PC-3 (cell line): Measurements from ENCODE around the gene SIL1.

Experiments used
- EZH2 ChIP-seq: fragments of 300-600 bp; sonication (generic); IDR thresholded peaks from one replicate; pipeline ENCODE4 v1.6.1; 2017; ENCODE audit warnings: antibody characterized with exemption, mild to moderate bottlenecking, low read length; ENCODE audit not compliant: unreplicated experiment
- TF ChIP-seq, protein P1 (sequence below): fragments of 300-600 bp; sonication (generic); conservative IDR thresholded peaks from 2 replicates; pipeline ENCODE4 v1.5.1; 2017; ENCODE audit warnings: antibody characterized with exemption, low read depth, mild to moderate bottlenecking, low read length

DNA sequence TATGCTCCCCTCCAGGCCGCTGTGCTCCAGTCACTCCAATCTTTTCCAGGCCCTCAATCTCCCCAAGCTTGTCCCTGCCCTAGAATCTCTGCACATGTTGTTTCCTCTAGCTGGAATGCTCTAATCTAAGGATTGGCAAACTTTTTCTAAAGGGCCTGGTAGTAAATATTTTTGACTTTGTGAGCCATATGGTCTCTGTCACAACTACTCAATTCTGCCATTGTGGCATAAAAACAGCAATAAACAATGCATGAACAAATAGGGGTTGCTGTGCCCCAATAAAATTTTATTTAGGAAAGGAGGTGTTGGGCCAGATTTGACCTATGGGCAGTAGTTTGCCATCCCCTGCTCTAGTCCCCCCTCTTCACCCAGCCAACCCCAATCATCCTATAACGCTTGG is 172.5 kb downstream of the SIL1 start:
- TF ChIP-seq EZH2, result no peak
- TF ChIP-seq, protein P1, sequence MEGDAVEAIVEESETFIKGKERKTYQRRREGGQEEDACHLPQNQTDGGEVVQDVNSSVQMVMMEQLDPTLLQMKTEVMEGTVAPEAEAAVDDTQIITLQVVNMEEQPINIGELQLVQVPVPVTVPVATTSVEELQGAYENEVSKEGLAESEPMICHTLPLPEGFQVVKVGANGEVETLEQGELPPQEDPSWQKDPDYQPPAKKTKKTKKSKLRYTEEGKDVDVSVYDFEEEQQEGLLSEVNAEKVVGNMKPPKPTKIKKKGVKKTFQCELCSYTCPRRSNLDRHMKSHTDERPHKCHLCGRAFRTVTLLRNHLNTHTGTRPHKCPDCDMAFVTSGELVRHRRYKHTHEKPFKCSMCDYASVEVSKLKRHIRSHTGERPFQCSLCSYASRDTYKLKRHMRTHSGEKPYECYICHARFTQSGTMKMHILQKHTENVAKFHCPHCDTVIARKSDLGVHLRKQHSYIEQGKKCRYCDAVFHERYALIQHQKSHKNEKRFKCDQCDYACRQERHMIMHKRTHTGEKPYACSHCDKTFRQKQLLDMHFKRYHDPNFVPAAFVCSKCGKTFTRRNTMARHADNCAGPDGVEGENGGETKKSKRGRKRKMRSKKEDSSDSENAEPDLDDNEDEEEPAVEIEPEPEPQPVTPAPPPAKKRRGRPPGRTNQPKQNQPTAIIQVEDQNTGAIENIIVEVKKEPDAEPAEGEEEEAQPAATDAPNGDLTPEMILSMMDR, result no peak
